H1 (cell line): ENCODE data around the gene CAMK1G.

Experiments used
- BCL11A ChIP-seq, 2 experiments: IDR thresholded peaks; one replicate each; pipeline ENCODE4 v1.6.1; 2011; ENCODE audit warnings: low read depth in 2 of 2, low read length in 2 of 2, mild to moderate bottlenecking in 2 of 2
- CBX8 ChIP-seq: fragments of 300-800, 300-1000 bp; sonication (generic); IDR thresholded peaks from 2 replicates; pipeline ENCODE4 v1.7.1; 2016; ENCODE audit warnings: low read depth, low read length, borderline replicate concordance
- EZH2 ChIP-seq: fragments of 200-600 bp; sonication (generic); IDR thresholded peaks from 2 replicates; pipeline ENCODE4 v1.7.1; 2012; ENCODE audit warnings: low read depth, mild to moderate bottlenecking, moderate library complexity, low read length, inconsistent platforms; ENCODE audit not compliant: severe bottlenecking
- JUN ChIP-seq: IDR thresholded peaks from 2 replicates; pipeline ENCODE4 v1.6.1; 2011; ENCODE audit warnings: low read depth, mild to moderate bottlenecking, improper control_type of control experiment, low read length
- POLR2A ChIP-seq, 2 experiments: IDR thresholded peaks; 1 replicate in 1 of 2; 2 replicates in 1 of 2; pipeline ENCODE4 v1.6.1; 2011; ENCODE audit warnings: low read depth in 2 of 2, low read length in 2 of 2, mild to moderate bottlenecking in 2 of 2; ENCODE audit errors: control extremely low read depth in 1 of 2
- TF ChIP-seq, protein P1 (sequence below), 3 experiments: IDR thresholded peaks; 1 replicate in 2 of 3; 2 replicates in 1 of 3; pipeline versions ENCODE4 v1.5.1 to v1.6.1; 2011; ENCODE audit warnings: low read length in 3 of 3, mild to moderate bottlenecking in 3 of 3, inconsistent platforms in 2 of 3, low read depth in 1 of 3, moderate library complexity in 1 of 3; ENCODE audit not compliant: insufficient read depth in 1 of 3; ENCODE audit errors: control extremely low read depth in 1 of 3

DNA sequence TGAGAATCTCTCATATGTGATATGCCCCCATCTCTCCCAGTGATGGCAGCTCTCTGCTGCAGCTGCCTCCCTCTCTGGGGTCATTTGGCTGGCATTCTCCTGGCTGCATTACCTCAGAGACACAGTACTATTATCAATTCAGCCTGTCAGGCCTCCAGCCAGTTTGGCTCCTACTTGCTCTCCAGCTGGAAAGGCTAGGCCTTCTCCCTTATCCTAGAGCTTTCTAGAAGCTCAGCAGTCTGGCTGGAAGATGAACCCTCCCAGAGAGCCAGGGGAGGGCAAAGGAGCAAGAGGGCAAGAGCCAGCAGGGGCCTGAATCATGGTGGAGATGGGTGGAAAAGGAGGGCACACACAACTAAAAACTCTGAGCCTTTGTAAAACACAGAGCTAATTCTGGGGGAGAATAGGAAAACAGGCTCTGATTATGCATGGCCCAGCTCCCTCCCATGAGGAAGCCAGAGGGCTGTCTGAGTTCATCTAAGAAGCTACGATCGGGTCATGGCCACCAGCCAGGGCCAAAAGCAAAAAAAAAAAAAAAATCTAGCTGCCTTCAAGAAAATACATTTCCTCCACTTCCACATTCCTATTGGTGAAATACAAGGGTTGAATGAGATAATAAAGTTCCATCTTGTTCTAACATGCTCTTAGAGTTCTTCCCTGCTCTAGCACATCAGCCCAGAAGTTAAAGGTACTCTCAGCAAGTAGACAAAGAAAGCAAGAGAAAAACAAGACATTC is 59.9 kb downstream of the CAMK1G start:
- TF ChIP-seq POLR2A (IDR thresholded peaks at IDR 0.05; ENCODE audit: control extremely low read depth in 1 of 2, low read depth in 2 of 2, low read length in 2 of 2) = no peak
- no peak for TF ChIP-seq EZH2
- no peak for TF ChIP-seq BCL11A (IDR thresholded peaks at IDR 0.05; ENCODE audit: low read depth in 2 of 2, low read length in 2 of 2)
- no peak for TF ChIP-seq JUN
- TF ChIP-seq, protein P1, sequence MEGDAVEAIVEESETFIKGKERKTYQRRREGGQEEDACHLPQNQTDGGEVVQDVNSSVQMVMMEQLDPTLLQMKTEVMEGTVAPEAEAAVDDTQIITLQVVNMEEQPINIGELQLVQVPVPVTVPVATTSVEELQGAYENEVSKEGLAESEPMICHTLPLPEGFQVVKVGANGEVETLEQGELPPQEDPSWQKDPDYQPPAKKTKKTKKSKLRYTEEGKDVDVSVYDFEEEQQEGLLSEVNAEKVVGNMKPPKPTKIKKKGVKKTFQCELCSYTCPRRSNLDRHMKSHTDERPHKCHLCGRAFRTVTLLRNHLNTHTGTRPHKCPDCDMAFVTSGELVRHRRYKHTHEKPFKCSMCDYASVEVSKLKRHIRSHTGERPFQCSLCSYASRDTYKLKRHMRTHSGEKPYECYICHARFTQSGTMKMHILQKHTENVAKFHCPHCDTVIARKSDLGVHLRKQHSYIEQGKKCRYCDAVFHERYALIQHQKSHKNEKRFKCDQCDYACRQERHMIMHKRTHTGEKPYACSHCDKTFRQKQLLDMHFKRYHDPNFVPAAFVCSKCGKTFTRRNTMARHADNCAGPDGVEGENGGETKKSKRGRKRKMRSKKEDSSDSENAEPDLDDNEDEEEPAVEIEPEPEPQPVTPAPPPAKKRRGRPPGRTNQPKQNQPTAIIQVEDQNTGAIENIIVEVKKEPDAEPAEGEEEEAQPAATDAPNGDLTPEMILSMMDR (IDR thresholded peaks at IDR 0.05; ENCODE audit: control extremely low read depth in 1 of 3, insufficient read depth in 1 of 3, low read depth in 1 of 3, low read length in 3 of 3) = no peak
- no peak for TF ChIP-seq CBX8
